Panc1 (cell line): ENCODE measurements around the gene CDC26. TPM values are rescaled to one million over a fixed set of nuclear protein-coding genes. Genes with fewer than 3 reads are reported as not detected.

Experiments
- ATAC-seq: fragments of 200-7000 bp; cut with Tn5 transposase; 2 replicates; pipeline ENCODE4 v1.9.1; 2020; ENCODE audit warnings: mild to moderate bottlenecking, moderate library complexity
- BruUV-seq: library from RNA; stranded (reverse); fragments of 400-500 nt; replicated peaks from 2 replicates; lab custom pipeline; 2021; lab: Mats Ljungman, UMichigan
- CTCF ChIA-PET: fragments of 300-600 bp; sonication (Branson Sonifier 250); formaldehyde crosslinking; loops from one replicate; lab custom pipeline; 2022; ENCODE audit warnings: antibody characterized with exemption; lab: Charles Lee
- POLR2A ChIA-PET: fragments of 300-600 bp; sonication (Branson Sonifier 250); formaldehyde crosslinking; loops from one replicate; lab custom pipeline; 2022; ENCODE audit warnings: antibody characterized with exemption; lab: Charles Lee
- DNase-seq: peaks from one replicate; pipeline ENCODE4 v3.0.0-alpha.2; 2010; ENCODE audit warnings: low read depth, low spot score
- H3K27ac ChIP-seq: 2 replicates; pipeline ENCODE4 v1.5.1; 2011; ENCODE audit warnings: mild to moderate bottlenecking, low read length, inconsistent platforms
- H3K27me3 ChIP-seq: fragments of 200-500 bp; sonication (Bioruptor generic); 2 replicates; pipeline ENCODE4 v1.6.0; 2014; ENCODE audit warnings: low read length, inconsistent platforms; ENCODE audit not compliant: control insufficient read depth, insufficient read depth
- H3K36me3 ChIP-seq: fragments of 200-500 bp; sonication (Bioruptor generic); 2 replicates; pipeline ENCODE4 v1.5.1; 2014; ENCODE audit warnings: inconsistent platforms, mild to moderate bottlenecking, low read length, moderate library complexity; ENCODE audit not compliant: control insufficient read depth, insufficient read depth
- H3K4me1 ChIP-seq: 2 replicates; pipeline ENCODE4 v1.5.1; 2011; ENCODE audit warnings: inconsistent platforms, mild to moderate bottlenecking, low read length, moderate library complexity; ENCODE audit not compliant: control insufficient read depth, insufficient read depth
- H3K4me3 ChIP-seq, 2 experiments: 2 replicates each; pipeline ENCODE4 v1.5.1; 2011 to 2012; ENCODE audit warnings: low read depth in 2 of 2, low read length in 2 of 2, mild to moderate bottlenecking in 2 of 2, inconsistent platforms in 1 of 2, moderate library complexity in 1 of 2
- H3K9me3 ChIP-seq: fragments of 200-500 bp; sonication (Bioruptor generic); 2 replicates; pipeline ENCODE4 v1.5.1; 2014; ENCODE audit warnings: low read depth, mild to moderate bottlenecking, inconsistent platforms, low read length, moderate library complexity; ENCODE audit not compliant: control insufficient read depth, insufficient read depth
- POLR2AphosphoS5 ChIP-seq: IDR thresholded peaks from 2 replicates; pipeline ENCODE4 v1.6.1; 2012; ENCODE audit warnings: mild to moderate bottlenecking, low read depth, low read length, moderate library complexity
- SIN3A ChIP-seq: IDR thresholded peaks from 2 replicates; pipeline ENCODE4 v1.6.1; 2012; ENCODE audit warnings: low read depth, mild to moderate bottlenecking, low read length, moderate library complexity, borderline replicate concordance; ENCODE audit not compliant: insufficient read depth
- TCF7L2 ChIP-seq: IDR thresholded peaks from 2 replicates; pipeline ENCODE4 v1.6.1; 2011; ENCODE audit warnings: mild to moderate bottlenecking, low read depth, low read length, inconsistent platforms
- in situ Hi-C: cut with HindIII; loops from 2 replicates; pipeline ENCODE4 v1.10.0; 2016; ENCODE audit warnings: low sequenced_read_pairs, low pct_unique_long_range_greater_than_20kb
- intact Hi-C: fragments of 100-400 bp; cut with micrococcal nuclease; formaldehyde crosslinking; loops from one replicate; pipeline ENCODE4 v1.10.0; 2022; ENCODE audit not compliant: unreplicated experiment
- total RNA-seq: library from RNA; stranded (reverse); gene quantifications from one replicate; pipeline ENCODE4 v1.2.1, GENCODE V29; 2021; ENCODE audit not compliant: unreplicated experiment
- TF ChIP-seq, protein P1 (sequence below): fragments of 450-650 bp; IDR thresholded peaks from 2 replicates; pipeline ENCODE4 v1.5.1; 2017; ENCODE audit warnings: mild to moderate bottlenecking
- TF ChIP-seq, protein P2 (sequence below), 2 experiments: IDR thresholded peaks; 2 replicates each; pipeline ENCODE4 v1.6.1; 2011 to 2012; ENCODE audit warnings: low read depth in 2 of 2, control low read depth in 1 of 2, low read length in 1 of 2, mild to moderate bottlenecking in 1 of 2, moderate library complexity in 1 of 2; ENCODE audit not compliant: insufficient read depth in 1 of 2

The CDC26 gene
- total RNA-seq, 1 experiment from 2014 or later, result 19.4 TPM

DNA sequence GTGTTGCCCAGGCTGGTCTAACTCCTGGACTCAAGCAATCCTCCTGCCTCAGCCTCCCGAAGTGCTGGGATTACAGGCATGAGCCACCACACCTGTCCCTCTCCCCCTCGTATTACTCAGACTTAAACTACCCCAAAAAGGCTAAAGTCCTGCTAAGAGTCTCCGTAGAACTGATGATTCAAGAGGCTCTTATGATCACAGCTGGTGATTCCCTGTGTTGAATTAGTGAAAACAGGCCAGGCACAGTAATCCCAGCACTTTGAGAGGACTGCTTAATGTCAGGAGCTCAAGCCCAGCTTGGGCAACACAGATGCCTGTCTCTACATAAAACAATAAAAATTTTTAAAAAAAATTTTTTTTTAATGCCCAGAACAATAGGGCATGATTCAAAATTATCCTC lies 9.2 kb downstream of the CDC26 start:
- Histone ChIP-seq H3K4me3 (no peak overlapping the region), H3K27ac (no peak overlapping the region), H3K27me3 (no peaks in the 10 kb centered on the region), H3K9me3 (no peaks in the 10 kb centered on the region), H3K4me1 (no peaks in the 10 kb centered on the region), H3K36me3 (peaks cover 8% of the 10 kb centered on the region; the same call in 1 of the 2 replicates)
- ATAC-seq (no peak), DNase-seq (no peak)
- intact Hi-C loops, result no loop called here
- TF ChIP-seq, protein P1, sequence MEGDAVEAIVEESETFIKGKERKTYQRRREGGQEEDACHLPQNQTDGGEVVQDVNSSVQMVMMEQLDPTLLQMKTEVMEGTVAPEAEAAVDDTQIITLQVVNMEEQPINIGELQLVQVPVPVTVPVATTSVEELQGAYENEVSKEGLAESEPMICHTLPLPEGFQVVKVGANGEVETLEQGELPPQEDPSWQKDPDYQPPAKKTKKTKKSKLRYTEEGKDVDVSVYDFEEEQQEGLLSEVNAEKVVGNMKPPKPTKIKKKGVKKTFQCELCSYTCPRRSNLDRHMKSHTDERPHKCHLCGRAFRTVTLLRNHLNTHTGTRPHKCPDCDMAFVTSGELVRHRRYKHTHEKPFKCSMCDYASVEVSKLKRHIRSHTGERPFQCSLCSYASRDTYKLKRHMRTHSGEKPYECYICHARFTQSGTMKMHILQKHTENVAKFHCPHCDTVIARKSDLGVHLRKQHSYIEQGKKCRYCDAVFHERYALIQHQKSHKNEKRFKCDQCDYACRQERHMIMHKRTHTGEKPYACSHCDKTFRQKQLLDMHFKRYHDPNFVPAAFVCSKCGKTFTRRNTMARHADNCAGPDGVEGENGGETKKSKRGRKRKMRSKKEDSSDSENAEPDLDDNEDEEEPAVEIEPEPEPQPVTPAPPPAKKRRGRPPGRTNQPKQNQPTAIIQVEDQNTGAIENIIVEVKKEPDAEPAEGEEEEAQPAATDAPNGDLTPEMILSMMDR, result no peak
- TF ChIP-seq TCF7L2 (no peak), POLR2AphosphoS5 (no peak), SIN3A (no peak)
- TF ChIP-seq, protein P2, sequence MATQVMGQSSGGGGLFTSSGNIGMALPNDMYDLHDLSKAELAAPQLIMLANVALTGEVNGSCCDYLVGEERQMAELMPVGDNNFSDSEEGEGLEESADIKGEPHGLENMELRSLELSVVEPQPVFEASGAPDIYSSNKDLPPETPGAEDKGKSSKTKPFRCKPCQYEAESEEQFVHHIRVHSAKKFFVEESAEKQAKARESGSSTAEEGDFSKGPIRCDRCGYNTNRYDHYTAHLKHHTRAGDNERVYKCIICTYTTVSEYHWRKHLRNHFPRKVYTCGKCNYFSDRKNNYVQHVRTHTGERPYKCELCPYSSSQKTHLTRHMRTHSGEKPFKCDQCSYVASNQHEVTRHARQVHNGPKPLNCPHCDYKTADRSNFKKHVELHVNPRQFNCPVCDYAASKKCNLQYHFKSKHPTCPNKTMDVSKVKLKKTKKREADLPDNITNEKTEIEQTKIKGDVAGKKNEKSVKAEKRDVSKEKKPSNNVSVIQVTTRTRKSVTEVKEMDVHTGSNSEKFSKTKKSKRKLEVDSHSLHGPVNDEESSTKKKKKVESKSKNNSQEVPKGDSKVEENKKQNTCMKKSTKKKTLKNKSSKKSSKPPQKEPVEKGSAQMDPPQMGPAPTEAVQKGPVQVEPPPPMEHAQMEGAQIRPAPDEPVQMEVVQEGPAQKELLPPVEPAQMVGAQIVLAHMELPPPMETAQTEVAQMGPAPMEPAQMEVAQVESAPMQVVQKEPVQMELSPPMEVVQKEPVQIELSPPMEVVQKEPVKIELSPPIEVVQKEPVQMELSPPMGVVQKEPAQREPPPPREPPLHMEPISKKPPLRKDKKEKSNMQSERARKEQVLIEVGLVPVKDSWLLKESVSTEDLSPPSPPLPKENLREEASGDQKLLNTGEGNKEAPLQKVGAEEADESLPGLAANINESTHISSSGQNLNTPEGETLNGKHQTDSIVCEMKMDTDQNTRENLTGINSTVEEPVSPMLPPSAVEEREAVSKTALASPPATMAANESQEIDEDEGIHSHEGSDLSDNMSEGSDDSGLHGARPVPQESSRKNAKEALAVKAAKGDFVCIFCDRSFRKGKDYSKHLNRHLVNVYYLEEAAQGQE (IDR thresholded peaks at IDR 0.05; ENCODE audit: insufficient read depth in 1 of 2, low read depth in 2 of 2, low read length in 1 of 2), result no peak
- no TSS peak for BruUV-seq
- in situ Hi-C loops, result no loop called here
- POLR2A ChIA-PET, result no interaction called here
- CTCF ChIA-PET, result no interaction called here

DNA sequence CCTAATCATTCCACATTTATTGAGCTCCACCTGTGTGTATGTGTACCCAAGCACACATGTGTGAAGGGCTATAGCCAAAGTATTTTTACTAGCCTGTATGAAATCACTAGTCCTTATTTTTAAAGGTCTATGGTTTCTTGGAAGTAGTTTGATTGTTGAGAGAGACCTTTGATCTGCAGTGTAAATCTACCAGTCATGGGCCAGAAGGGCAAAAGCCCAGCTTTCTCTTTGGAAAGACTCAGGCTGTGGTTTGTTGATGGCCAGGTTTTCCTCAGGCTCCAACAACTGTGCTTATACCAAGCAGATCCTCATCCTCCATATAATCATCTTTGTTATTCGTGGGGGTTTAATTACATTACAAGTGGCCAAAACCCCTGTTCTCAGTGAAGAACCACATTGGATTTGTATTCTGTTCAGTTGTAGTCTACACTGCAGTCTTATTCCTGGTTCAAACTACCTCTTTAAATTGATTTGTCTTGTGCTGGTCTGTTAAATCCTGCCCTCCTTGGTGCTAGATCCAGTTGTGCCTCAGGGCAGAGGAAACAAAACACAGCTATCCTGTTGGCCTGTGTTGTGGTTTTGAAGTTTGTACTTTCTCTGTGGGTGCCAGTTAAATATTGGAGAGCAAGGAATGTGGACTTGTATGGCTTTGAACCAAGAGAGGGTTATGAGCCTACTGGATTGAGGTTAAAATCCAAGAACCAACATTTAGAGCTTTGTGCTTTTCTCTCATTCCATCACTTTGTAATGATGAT lies 13.3 kb downstream of the CDC26 start:
- DNase-seq (no peak), ATAC-seq (no peak)
- POLR2A ChIA-PET, result no interaction called here
- no peak overlapping the region for H3K4me3 ChIP-seq
- no peaks in the 10 kb centered on the region for H3K4me1 ChIP-seq
- TF ChIP-seq POLR2AphosphoS5, result no peak
- TF ChIP-seq SIN3A, result no peak
- TF ChIP-seq TCF7L2, result no peak
- TF ChIP-seq, protein P1, result no peak
- TF ChIP-seq, protein P2 (IDR thresholded peaks at IDR 0.05; ENCODE audit: insufficient read depth in 1 of 2, low read depth in 2 of 2, low read length in 1 of 2), result no peak
- in situ Hi-C loops, result no loop called here
- BruUV-seq, result no TSS peak
- no peaks in the 10 kb centered on the region for H3K27me3 ChIP-seq
- H3K27ac ChIP-seq, result no peak overlapping the region
- no peaks in the 10 kb centered on the region for H3K9me3 ChIP-seq
- no peaks in the 10 kb centered on the region; the same call in 1 of the 2 replicates for H3K36me3 ChIP-seq
- intact Hi-C loops, result no loop called here
- CTCF ChIA-PET, result no interaction called here
